GM19438 (cell line): Measurements from ENCODE around the gene GRIN2C.
A peak's percentile ranks its signal among the peaks of the same experiment; 100 is the strongest.
"Not testable (repeated sequence)": the region's sequence is repeated elsewhere in the genome, so short reads cannot be mapped to it uniquely, and the experiment has no call there.

Source experiments
- ATAC-seq: cut with Tn5 transposase; IDR thresholded peaks from one replicate; pipeline ENCODE4 v1.9.1; 2021; ENCODE audit warnings: low read depth; ENCODE audit not compliant: unreplicated experiment

GRIN2C gene

DNA sequence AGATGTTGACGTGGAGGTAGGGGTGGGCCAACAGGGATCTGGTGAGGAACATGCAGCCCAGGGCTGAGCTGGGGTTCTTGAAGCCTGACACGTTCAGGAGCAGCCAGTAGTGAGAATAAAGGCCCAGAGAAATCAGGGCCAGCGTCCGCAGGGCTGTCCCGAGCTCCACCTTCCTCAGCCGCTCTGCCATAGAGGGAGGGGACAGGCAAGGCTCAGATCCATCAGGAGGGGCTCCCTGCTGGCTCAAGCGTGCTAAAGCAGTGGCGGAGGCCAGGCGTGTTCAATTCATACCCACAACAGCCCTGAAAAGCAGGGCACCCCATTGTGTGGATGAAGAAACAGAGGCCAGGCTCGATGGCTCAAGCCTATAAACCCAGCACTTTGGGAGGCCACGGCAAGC lies 21.4 kb upstream of the GRIN2C start:
- no peak for ATAC-seq

GRCh38 chr17:74879308-74879707 lies 19.6 kb upstream of the GRIN2C start:
- ATAC-seq, result no peak

- no peak for ATAC-seq
These were observed 19.0 kb upstream of the GRIN2C start for GRCh38 chr17:74878658-74879057.

GRCh38 chr17:74877592-74878548 lies 18.2 kb upstream of the GRIN2C start:
- no peak for ATAC-seq

- ATAC-seq, result no peak
These were observed 16.4 kb upstream of the GRIN2C start for GRCh38 chr17:74875977-74876593.

DNA sequence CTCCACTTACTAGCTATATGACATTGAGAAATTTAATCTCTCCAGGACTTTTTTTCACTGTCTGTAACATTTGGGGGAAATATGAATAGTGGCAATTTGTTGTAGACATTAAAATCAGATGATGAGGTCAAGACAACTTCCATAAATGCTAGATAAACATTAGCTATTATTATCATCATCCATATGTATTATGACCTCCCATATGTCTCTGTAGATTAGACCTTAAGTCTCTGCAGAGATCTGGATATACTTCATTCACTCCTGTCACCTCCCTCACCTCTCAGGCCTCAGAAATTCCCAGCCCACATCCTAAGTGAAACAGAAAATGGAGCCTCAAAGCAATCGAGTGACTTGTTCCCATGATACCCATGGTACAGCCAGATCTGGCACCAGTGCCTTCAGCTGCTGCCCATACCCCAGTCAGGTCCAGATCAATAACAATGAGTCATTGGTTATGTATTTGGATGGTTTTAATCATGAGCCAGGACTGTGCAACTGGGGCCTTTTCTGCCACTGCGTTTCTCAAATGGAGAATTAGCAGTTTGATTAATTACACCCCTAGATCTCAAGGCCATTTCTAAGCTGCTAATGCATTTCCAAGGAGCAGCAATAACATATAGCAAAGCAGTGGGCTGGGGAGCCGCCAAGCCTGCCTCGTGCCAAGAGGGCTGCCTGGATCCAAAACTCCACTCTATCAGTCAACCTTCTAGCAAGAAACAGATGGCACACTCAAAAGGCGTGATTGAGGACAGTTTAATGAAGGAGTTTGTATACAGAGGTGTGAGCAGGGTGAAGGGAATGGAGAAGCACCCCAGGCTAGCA lies 15.7 kb upstream of the GRIN2C start:
- ATAC-seq, result no peak

GRCh38 chr17:74874615-74875037 lies 14.9 kb upstream of the GRIN2C start:
- ATAC-seq, result no peak

DNA sequence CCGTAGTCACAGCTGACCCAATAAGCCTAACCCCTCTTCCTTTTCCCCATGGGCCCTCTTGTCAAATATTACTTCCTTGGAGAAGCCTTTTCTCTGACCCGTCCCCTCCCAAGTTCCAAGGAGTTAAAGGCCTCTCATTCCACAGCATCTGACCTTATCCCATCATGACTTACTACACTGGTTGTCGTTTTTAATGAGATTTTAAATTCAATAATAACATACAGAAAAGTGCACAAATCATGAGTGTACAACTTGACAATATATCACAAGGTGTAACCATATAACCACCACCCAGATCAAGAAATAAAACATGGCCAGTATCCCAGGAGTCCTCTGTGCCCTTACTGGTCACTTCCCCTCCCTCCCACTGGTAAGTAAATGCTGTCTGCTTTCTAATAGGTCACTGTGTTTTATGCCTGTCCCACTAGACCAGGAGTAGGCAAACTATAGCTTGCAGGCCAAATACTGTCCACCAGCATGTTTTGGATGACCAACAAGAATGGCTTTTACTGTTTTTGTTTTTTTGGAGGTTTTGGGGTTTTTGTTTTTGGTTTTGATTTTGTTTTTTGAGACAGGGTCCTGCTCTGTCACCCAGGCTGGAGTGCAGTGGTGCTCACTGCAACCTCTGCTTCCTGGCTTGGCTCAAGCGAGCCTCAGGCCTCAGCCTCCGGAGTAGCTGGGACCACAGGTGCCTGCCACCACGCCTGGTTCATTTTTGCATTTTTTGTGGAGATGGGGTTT lies 14.4 kb upstream of the GRIN2C start:
- no peak for ATAC-seq

GRCh38 chr17:74873037-74873873 lies 13.6 kb upstream of the GRIN2C start:
- peak; percentile 83 for ATAC-seq

DNA sequence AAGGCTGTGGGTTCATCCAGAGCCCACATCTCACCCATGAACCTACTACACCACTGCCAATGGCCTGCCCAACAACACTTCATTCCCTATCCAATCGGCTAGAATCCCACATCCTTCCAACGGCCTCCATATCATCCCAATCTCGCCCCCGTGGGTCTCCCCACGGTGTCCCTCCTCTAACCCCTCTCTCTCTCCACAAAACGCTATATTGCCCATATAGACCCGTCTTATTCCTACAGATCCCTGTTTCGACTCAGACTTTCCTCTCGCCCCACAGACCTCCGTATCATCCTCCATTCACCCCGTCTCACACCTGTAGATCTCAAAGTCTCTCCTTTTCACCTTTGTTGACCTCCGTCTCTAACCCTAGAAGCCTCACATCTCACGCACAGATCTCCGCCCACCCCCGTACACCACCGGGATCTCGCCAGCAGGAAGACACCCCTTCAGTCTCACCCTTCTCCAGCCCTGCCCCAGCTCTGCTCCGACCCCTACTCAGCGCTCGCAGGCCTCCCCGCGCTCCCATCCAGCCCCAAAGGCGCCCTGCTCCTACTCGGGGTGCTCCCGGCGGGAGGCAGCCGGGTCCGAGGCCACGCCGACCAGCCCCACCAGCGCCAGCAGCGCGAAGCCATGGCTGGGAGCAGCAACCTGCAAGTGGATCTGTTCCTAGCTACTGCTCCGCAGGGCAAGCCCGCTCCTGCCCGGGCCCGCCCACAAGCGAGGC lies 12.8 kb upstream of the GRIN2C start, which contains the start of gene FDXR:
Gene FDXR, minus strand, starts transcription at position 682 of the 724 bp plus-strand sequence. Its CDS starts 50 bp downstream, at position 632.
- peak; percentile 53 for ATAC-seq

DNA sequence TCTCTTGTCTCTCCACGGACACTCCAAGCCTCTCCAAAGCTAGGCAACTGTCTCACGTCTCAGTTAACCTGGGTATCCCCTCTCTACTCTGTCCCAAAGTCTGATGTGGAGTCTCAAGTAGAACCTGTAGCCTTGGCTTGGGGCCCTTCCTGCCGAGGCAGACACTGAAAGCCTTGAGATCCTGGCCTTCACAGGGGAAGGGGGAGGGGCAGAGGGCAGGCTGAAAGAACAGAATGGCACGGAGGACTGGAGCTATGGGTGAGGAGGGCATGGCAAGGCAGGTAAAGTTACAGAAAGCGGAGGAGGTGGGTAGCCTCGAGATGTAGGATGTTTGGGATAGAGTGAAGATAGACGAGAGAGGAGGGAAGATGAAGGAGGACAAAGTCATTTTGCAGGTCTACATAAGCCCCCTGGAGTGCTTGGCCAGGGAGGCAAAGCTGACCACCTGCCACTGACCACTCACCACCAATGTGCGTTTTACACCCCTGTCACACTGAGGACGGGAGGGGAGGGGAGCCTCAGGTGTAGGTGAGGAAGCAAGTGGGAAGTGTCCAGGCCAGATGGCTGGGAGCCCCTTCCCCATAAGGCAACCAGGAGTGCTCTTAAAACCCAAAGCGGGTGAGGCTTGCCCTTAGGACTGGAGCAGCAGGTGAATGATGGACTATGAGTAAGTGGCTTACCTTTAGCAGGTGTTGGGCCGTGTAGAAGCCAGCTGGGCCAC lies 11.8 kb upstream of the GRIN2C start:
- no peak for ATAC-seq

DNA sequence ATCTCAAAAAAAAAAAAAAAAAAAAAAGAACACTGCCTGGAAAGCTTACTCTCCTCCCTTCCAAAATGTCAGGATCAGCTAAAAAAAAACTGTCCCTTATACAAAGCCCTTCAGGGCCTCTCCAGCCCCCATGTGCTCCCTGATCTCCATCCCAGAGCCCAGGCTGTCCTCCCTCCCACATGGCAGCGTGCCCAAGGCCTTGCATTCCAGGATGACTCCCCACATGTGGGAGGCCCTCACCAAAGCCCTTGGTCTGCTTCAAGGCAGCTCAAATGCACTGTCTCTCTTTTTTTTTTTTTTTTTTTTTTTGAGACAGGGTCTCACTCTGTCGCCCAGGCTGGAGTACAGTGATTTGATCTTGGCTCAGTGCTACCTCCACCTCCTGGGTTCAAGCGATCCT lies 10.8 kb upstream of the GRIN2C start:
- no peak for ATAC-seq

DNA sequence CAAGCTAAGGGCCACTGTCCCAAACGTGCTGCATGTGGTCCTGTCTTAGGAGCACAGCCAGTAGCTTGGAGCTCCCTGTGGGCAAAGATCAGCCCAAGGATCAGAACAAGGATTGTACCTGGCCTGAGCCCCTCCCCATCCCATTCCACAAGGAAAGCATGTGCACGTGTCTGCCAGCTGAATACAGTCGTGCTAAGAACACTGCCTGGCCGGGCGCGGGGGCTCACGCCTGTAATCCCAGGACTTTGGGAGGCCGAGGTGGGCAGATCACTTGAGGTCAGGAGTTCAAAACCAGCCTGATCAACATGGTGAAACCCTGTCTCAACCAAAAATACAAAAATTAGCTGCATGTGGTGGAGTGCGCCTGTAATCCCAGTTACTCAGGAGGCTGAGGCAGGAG lies 10.3 kb upstream of the GRIN2C start:
- ATAC-seq, result not testable (repeated sequence)

GRCh38 chr17:74868908-74869255 lies 9.2 kb upstream of the GRIN2C start:
- no peak for ATAC-seq

DNA sequence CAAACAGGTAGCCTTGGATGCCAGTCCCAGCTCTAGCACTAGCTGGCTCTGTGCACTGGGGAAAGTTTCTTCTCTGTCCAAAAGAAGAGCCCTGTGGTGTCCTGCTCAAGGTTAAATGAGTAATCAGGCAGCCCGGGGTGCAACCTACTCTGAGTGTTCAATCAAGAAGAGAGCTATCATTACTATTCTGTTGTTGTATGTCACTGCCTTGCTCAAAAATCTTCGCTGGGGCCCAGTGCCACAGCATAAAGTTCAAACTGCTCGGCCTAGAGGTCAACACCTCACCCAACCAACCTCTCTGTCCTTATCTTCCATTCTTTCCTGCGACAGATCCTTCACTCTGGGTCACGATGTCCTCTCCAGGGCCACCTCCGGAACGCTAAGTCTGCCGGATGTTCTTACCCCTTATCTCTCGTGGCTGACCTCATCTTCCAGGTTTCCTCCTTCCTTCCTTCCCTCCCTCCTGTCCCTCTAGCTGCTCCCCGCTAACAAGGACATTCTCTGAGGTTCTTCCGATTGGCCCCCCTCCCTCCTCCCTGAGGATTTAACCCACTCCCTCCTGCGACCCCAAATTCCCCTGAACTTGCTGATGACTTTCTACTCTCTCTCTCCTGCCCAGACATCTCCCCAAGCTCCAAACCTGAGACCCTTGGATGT lies 8.7 kb upstream of the GRIN2C start:
- ATAC-seq, result no peak

DNA sequence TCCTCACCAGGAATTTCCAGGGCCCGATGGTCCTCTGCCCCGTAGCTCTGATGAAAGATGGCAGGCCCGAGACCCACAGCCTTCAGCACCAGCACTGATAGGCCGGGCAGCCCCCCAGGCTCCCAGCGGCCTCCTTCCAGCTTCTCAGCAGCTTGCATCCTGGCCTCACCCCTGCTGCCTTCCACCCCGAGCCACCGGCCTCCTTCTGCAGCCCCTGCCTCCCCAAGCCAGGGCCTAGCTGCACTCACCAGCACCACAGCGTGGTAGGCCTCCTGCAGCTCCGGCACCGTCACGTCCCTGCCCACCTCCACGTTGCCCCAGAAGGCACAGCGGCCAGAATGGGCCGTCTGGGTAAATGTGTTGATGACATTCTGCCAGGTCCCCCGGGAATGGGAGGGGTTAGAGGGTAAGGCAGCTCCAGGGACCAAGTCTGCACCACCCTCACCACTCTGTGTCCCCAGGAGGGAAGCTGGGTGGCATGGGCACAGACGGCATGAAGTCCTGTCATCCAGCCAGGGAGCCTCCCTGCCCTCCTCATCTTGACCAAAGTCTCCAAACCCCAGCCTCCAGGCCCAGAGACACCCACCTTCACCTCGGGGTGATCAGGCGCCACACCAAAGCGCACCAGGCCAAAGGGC lies 6.6 kb upstream of the GRIN2C start:
- ATAC-seq, result no peak

GRCh38 chr17:74865504-74866197 lies 6.0 kb upstream of the GRIN2C start:
- ATAC-seq, result no peak
